Lower leg skin (tissue), 3 donors: ENCODE results near the gene MSANTD3.

Source experiments
- CTCF ChIP-seq, 3 donors: fragments of 450-650 bp; IDR thresholded peaks; one replicate each; pipeline ENCODE4 v1.5.1; 2016; ENCODE audit warnings: antibody characterized with exemption in 3 of 3, mild to moderate bottlenecking in 3 of 3, moderate library complexity in 2 of 3
- POLR2A ChIP-seq, 2 donors: fragments of 450-650 bp; IDR thresholded peaks; one replicate each; pipeline ENCODE4 v1.6.1; 2016 to 2017; ENCODE audit warnings: antibody characterized with exemption in 2 of 2, mild to moderate bottlenecking in 1 of 2, moderate library complexity in 1 of 2

- TF ChIP-seq CTCF (IDR thresholded peaks at IDR 0.05) (no peak), POLR2A (IDR thresholded peaks at IDR 0.05) (no peak)
Observed at GRCh38 chr9:100394032-100394695, 32.8 kb upstream of the MSANTD3 start.
